ENCODE data around the gene FGF18. TPM values are rescaled to one million over a fixed set of nuclear protein-coding genes. Genes with fewer than 3 reads are reported as not detected.

FGF18 gene
- total RNA-seq, 2 donors from 2014 or later, result 0.12 to 0.17 TPM

GRCh38 chr5:171462136-171462927 is 42.9 kb downstream of the FGF18 start:
- Mint-ChIP-seq H3K4me1 (ENCODE audit: low read depth) (no peaks in the 10 kb centered on the region), H3K27ac (no peak overlapping the region), H3K4me3 (no peak overlapping the region), H3K36me3 (ENCODE audit: insufficient read depth in 2 of 2) (no peaks in the 10 kb centered on the region), H3K9me3 (no peaks in the 10 kb centered on the region), H3K27me3 (ENCODE audit: low read depth) (peaks cover 26% of the 10 kb centered on the region)
- DNase-seq, result no peak
- ATAC-seq (replicated peaks in 1 of 2), result no peak

- DNase-seq (no peak), ATAC-seq (replicated peaks in 1 of 2) (no peak)
- Mint-ChIP-seq H3K4me3 (no peak overlapping the region), H3K36me3 (ENCODE audit: insufficient read depth in 2 of 2) (no peaks in the 10 kb centered on the region), H3K4me1 (ENCODE audit: low read depth) (no peaks in the 10 kb centered on the region), H3K9me3 (no peaks in the 10 kb centered on the region), H3K27ac (no peak overlapping the region), H3K27me3 (ENCODE audit: low read depth) (peaks cover 26% of the 10 kb centered on the region)
These were observed 43.7 kb downstream of the FGF18 start for GRCh38 chr5:171462928-171463861.

GRCh38 chr5:171463862-171464229 is 44.4 kb downstream of the FGF18 start:
- Mint-ChIP-seq H3K27me3 (ENCODE audit: low read depth) (peaks cover 26% of the 10 kb centered on the region), H3K4me3 (no peak overlapping the region), H3K36me3 (ENCODE audit: insufficient read depth in 2 of 2) (no peaks in the 10 kb centered on the region)

GRCh38 chr5:171464829-171465228 is 45.4 kb downstream of the FGF18 start:
- Mint-ChIP-seq H3K36me3 (ENCODE audit: insufficient read depth in 2 of 2) (no peaks in the 10 kb centered on the region), H3K27ac (no peak overlapping the region), H3K9me3 (no peaks in the 10 kb centered on the region), H3K27me3 (ENCODE audit: low read depth) (peaks cover 19% of the 10 kb centered on the region), H3K4me1 (ENCODE audit: low read depth) (no peaks in the 10 kb centered on the region), H3K4me3 (no peak overlapping the region)
- DNase-seq, result no peak
- ATAC-seq (replicated peaks in 1 of 2), result no peak

More at GRCh38 chr5:171463862-171464229, 44.4 kb downstream of the FGF18 start:
- Mint-ChIP-seq H3K4me1 (ENCODE audit: low read depth) (no peaks in the 10 kb centered on the region), H3K9me3 (no peaks in the 10 kb centered on the region), H3K27ac (no peak overlapping the region)
- DNase-seq, result no peak
- ATAC-seq (replicated peaks in 1 of 2), result no peak

GRCh38 chr5:171467107-171467506 is 47.7 kb downstream of the FGF18 start:
- DNase-seq, result no peak
- no peaks in the 10 kb centered on the region for H3K4me1 Mint-ChIP-seq (ENCODE audit: low read depth)

GRCh38 chr5:171469326-171469725 is 49.9 kb downstream of the FGF18 start:
- Mint-ChIP-seq H3K27ac (no peak overlapping the region), H3K9me3 (no peaks in the 10 kb centered on the region), H3K36me3 (ENCODE audit: insufficient read depth in 2 of 2) (no peaks in the 10 kb centered on the region), H3K27me3 (ENCODE audit: low read depth) (peaks cover 8% of the 10 kb centered on the region), H3K4me1 (ENCODE audit: low read depth) (no peaks in the 10 kb centered on the region), H3K4me3 (no peak overlapping the region)
- DNase-seq (no peak), ATAC-seq (replicated peaks in 1 of 2) (no peak)

More at GRCh38 chr5:171467107-171467506, 47.7 kb downstream of the FGF18 start:
- Mint-ChIP-seq H3K9me3 (no peaks in the 10 kb centered on the region), H3K4me3 (no peak overlapping the region), H3K36me3 (ENCODE audit: insufficient read depth in 2 of 2) (no peaks in the 10 kb centered on the region), H3K27me3 (ENCODE audit: low read depth) (peaks cover 19% of the 10 kb centered on the region), H3K27ac (no peak overlapping the region)
- no peak for ATAC-seq (replicated peaks in 1 of 2)

GRCh38 chr5:171470420-171470819 is 51.0 kb downstream of the FGF18 start:
- H3K4me3 Mint-ChIP-seq, result no peak overlapping the region
- ATAC-seq (replicated peaks in 1 of 2) (no peak), DNase-seq (no peak)
- no peaks in the 10 kb centered on the region for H3K9me3 Mint-ChIP-seq
- no peaks in the 10 kb centered on the region for H3K36me3 Mint-ChIP-seq (ENCODE audit: insufficient read depth in 2 of 2)
- H3K27me3 Mint-ChIP-seq (ENCODE audit: low read depth), result peaks cover 8% of the 10 kb centered on the region
- H3K27ac Mint-ChIP-seq, result no peak overlapping the region
- no peaks in the 10 kb centered on the region for H3K4me1 Mint-ChIP-seq (ENCODE audit: low read depth)

- DNase-seq, result no peak
- ATAC-seq (replicated peaks in 1 of 2), result no peak
These were observed 54.9 kb downstream of the FGF18 start for GRCh38 chr5:171474230-171474813.

GRCh38 chr5:171475596-171475995 is 56.1 kb downstream of the FGF18 start:
- Mint-ChIP-seq H3K27me3 (ENCODE audit: low read depth) (peaks cover 6% of the 10 kb centered on the region), H3K4me3 (no peak overlapping the region), H3K9me3 (no peaks in the 10 kb centered on the region), H3K4me1 (ENCODE audit: low read depth) (no peaks in the 10 kb centered on the region), H3K36me3 (ENCODE audit: insufficient read depth in 2 of 2) (no peaks in the 10 kb centered on the region), H3K27ac (no peak overlapping the region)
- ATAC-seq (replicated peaks in 1 of 2) (no peak), DNase-seq (no peak)

More at GRCh38 chr5:171474230-171474813, 54.9 kb downstream of the FGF18 start:
- H3K36me3 Mint-ChIP-seq (ENCODE audit: insufficient read depth in 2 of 2), result no peaks in the 10 kb centered on the region
- no peak overlapping the region for H3K4me3 Mint-ChIP-seq
- H3K27me3 Mint-ChIP-seq (ENCODE audit: low read depth), result peaks cover 6% of the 10 kb centered on the region
- H3K4me1 Mint-ChIP-seq (ENCODE audit: low read depth), result no peaks in the 10 kb centered on the region
- no peaks in the 10 kb centered on the region for H3K9me3 Mint-ChIP-seq
- no peak overlapping the region for H3K27ac Mint-ChIP-seq

- Mint-ChIP-seq H3K36me3 (ENCODE audit: insufficient read depth in 2 of 2) (no peaks in the 10 kb centered on the region), H3K4me1 (ENCODE audit: low read depth) (no peaks in the 10 kb centered on the region), H3K4me3 (no peak overlapping the region), H3K27ac (no peak overlapping the region), H3K27me3 (ENCODE audit: low read depth) (peaks cover 6% of the 10 kb centered on the region), H3K9me3 (no peaks in the 10 kb centered on the region)
- DNase-seq, result no peak
- no peak for ATAC-seq (replicated peaks in 1 of 2)
These were observed 57.3 kb downstream of the FGF18 start for GRCh38 chr5:171476701-171477100.

- ATAC-seq (replicated peaks in 1 of 2) (no peak), DNase-seq (no peak)
- no peaks in the 10 kb centered on the region for H3K36me3 Mint-ChIP-seq (ENCODE audit: insufficient read depth in 2 of 2)
- H3K27ac Mint-ChIP-seq, result no peak overlapping the region
- H3K9me3 Mint-ChIP-seq, result no peaks in the 10 kb centered on the region
- H3K4me1 Mint-ChIP-seq (ENCODE audit: low read depth), result no peaks in the 10 kb centered on the region
- no peak overlapping the region for H3K4me3 Mint-ChIP-seq
- H3K27me3 Mint-ChIP-seq (ENCODE audit: low read depth), result peaks cover 6% of the 10 kb centered on the region
These were observed 57.7 kb downstream of the FGF18 start for GRCh38 chr5:171477101-171477500.

GRCh38 chr5:171477666-171478065 is 58.2 kb downstream of the FGF18 start:
- H3K27ac Mint-ChIP-seq, result no peak overlapping the region
- no peaks in the 10 kb centered on the region for H3K4me1 Mint-ChIP-seq (ENCODE audit: low read depth)
- ATAC-seq (replicated peaks in 1 of 2), result no peak
- no peaks in the 10 kb centered on the region for H3K36me3 Mint-ChIP-seq (ENCODE audit: insufficient read depth in 2 of 2)
- H3K27me3 Mint-ChIP-seq (ENCODE audit: low read depth), result peaks cover 6% of the 10 kb centered on the region
- no peak for DNase-seq
- H3K4me3 Mint-ChIP-seq, result no peak overlapping the region
- H3K9me3 Mint-ChIP-seq, result no peaks in the 10 kb centered on the region
